ENCODE measurements around the gene POLR2H. TPM values are rescaled to one million over a fixed set of nuclear protein-coding genes. Genes with fewer than 3 reads are reported as not detected.

The POLR2H gene
- total RNA-seq, 1 donor from 2014 or later = 107 TPM

GRCh38 chr3:184387174-184387714 is 25.7 kb downstream of the POLR2H start:
- DNase-seq (ENCODE audit: low spot score) = no peak

GRCh38 chr3:184388164-184388935 is 26.8 kb downstream of the POLR2H start:
- DNase-seq (ENCODE audit: low spot score) = no peak

GRCh38 chr3:184388936-184389230 is 27.4 kb downstream of the POLR2H start:
- no peak for DNase-seq (ENCODE audit: low spot score)

GRCh38 chr3:184389384-184389783 is 27.9 kb downstream of the POLR2H start:
- no peak for DNase-seq (ENCODE audit: low spot score)

- DNase-seq (ENCODE audit: low spot score) = no peak
Observed at GRCh38 chr3:184389935-184390528, 28.5 kb downstream of the POLR2H start.

GRCh38 chr3:184391266-184391665 is 29.8 kb downstream of the POLR2H start:
- DNase-seq (ENCODE audit: low spot score) = no peak

- DNase-seq (ENCODE audit: low spot score) = no peak
Observed at GRCh38 chr3:184395320-184395660, 33.8 kb downstream of the POLR2H start.

- peak; percentile 34 for DNase-seq (ENCODE audit: low spot score)
Observed at GRCh38 chr3:184399410-184399809, 37.9 kb downstream of the POLR2H start.

- DNase-seq (ENCODE audit: low spot score) = no peak
Observed at GRCh38 chr3:184405075-184406030, 43.8 kb downstream of the POLR2H start.

GRCh38 chr3:184409331-184409926 is 47.9 kb downstream of the POLR2H start:
- DNase-seq (ENCODE audit: low spot score) = no peak

GRCh38 chr3:184409946-184410500 is 48.5 kb downstream of the POLR2H start:
- DNase-seq (ENCODE audit: low spot score) = no peak

GRCh38 chr3:184414418-184415202 is 53.1 kb downstream of the POLR2H start:
- DNase-seq (ENCODE audit: low spot score) = no peak

- DNase-seq (ENCODE audit: low spot score) = no peak
Observed at GRCh38 chr3:184415203-184415490, 53.6 kb downstream of the POLR2H start.

GRCh38 chr3:184417619-184418327 is 56.3 kb downstream of the POLR2H start:
- DNase-seq (ENCODE audit: low spot score) = peak; percentile 74

Other genes with a start within 250 kb of the POLR2H start
- gene EIF2B5, start 226.4 kb upstream of the POLR2H start, total RNA-seq = 35.5 TPM
- 99.2 TPM for gene DVL3, start 206.3 kb upstream of the POLR2H start, total RNA-seq
- gene AP2M1, start 186.9 kb upstream of the POLR2H start, total RNA-seq = 322 TPM
- 77.4 TPM for gene ABCF3, start 175.5 kb upstream of the POLR2H start, total RNA-seq
- gene VWA5B2, start 132.1 kb upstream of the POLR2H start, total RNA-seq = not detected
- 44.7 TPM for gene ALG3, start 112.7 kb upstream of the POLR2H start, total RNA-seq
- gene EEF1AKMT4, start 112.0 kb upstream of the POLR2H start, total RNA-seq = 3.2 TPM
- gene CAMK2N2, start 100.2 kb upstream of the POLR2H start, total RNA-seq = 0.40 TPM
- gene ECE2, start 85.7 kb upstream of the POLR2H start, total RNA-seq = 0.14 TPM
- gene PSMD2, start 62.5 kb upstream of the POLR2H start, total RNA-seq = 174 TPM
- gene EIF4G1, start 47.1 kb upstream of the POLR2H start, total RNA-seq = 330 TPM
- gene FAM131A, start 24.1 kb upstream of the POLR2H start, total RNA-seq = 41.5 TPM
- gene CLCN2, start 105 bp upstream of the POLR2H start, total RNA-seq = 104 TPM
- 0.29 TPM for gene THPO, start 16.5 kb downstream of the POLR2H start, total RNA-seq
- gene CHRD, start 18.3 kb downstream of the POLR2H start, total RNA-seq = 6.5 TPM
- gene EPHB3, start 200.1 kb downstream of the POLR2H start, total RNA-seq = 10.2 TPM

Measured in mucosa of gallbladder (tissue), 1 donor.